Stimulated activated CD4-positive, alpha-beta T cell treated with anti-CD3 and anti-CD28 coated beads, Interleukin-12 subunit alpha, Interleukin-12 subunit beta, amount 100 ng/mL, for 24 hours (primary cell): ENCODE results near the gene PDLIM7.

Experiments
- DNase-seq, 2 experiments: peaks; one replicate each; pipeline ENCODE4 v3.0.0-alpha.2; 2020; ENCODE audit warnings: low read depth in 2 of 2

PDLIM7 gene

DNA sequence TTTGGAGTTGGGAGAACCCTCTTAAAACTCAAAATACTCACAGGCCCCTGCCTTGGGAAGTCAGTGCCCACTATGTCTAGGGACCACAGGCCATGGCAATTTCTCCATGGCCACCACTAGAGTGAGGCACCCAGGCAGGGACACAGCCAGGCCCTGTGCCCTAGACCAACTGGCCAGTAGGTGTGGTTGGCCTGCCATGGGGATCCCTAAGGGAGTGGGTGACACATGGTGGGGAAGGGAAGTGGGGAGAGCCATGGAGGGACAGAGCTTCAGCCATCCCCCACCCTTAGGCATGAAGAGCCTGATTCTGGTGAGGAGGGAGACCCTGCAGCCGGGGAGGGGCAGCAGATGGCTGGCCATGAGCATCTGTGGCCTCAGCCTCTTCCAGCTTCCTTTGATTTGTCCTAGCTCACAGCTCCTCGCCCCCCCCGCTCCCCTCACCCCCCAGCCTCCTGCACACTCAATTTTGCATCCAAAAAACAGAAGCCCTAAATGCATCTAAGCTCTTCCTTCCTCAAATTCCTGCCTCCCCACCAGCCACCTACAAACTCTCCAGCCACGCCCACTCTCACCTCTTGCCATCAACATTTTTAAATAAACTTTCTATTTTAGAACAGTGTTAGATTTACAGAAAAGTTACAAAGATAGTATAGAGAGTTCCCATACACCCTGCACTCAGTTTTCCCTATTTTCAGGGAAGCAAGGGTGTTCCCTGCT, 22.4 kb downstream of the PDLIM7 start:
- DNase-seq: no peak

DNA sequence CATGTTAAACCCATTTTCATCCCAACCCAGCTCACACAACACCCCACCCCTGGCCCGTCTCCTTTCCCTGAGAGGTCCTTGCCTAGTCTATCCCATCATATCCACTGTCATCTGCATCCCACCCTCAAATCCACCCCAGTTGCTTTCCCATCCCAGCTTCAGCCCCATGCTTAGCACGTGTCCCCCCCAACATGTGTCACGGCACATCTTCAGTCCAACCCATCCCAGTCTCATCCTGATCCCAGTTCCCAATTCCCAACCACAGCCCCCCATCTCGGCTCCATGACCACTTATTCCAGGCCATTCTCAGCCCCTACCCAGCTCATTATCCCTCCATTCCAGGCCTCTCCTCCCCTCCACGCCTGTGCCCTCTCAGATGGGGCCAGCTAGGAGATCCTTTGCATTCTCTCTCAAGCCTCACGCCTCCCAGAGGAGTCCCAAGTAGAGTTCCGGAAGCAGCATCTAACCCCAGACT, 23.4 kb downstream of the PDLIM7 start:
- DNase-seq: no peak

DNA sequence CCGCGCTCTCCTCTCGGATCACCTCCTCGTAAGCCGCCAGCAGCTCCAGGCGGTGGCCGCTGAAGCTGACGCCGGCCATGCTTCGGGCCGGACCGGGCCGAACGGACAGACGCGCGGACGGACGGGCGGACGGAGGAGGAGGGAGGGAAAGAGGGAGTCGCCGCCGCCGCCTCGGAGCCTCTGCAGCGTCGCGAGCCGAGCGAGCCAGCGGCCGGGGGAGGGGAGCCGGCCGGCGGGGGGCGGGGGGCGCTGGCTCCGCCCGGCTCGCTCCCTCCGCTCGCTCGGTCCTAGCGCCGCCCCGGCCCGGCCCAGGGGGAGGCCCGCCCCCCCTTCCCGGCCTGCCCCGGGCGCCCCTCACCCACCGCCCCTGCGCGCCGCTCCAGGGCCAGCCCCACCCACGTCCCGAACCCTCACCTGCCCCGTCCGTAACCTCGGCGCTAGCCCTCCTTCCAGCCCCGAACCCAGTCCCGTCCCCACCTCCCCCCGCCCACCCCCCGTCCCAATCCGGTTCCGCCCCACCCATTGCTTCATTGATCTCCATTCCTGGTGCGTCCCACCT, 23.9 kb downstream of the PDLIM7 start, which contains the start of gene DBN1:
Gene DBN1, minus strand, starts transcription at position 192 of the 559 bp plus-strand sequence. Its CDS starts 113 bp downstream, at position 79.
- DNase-seq: no peak

DNA sequence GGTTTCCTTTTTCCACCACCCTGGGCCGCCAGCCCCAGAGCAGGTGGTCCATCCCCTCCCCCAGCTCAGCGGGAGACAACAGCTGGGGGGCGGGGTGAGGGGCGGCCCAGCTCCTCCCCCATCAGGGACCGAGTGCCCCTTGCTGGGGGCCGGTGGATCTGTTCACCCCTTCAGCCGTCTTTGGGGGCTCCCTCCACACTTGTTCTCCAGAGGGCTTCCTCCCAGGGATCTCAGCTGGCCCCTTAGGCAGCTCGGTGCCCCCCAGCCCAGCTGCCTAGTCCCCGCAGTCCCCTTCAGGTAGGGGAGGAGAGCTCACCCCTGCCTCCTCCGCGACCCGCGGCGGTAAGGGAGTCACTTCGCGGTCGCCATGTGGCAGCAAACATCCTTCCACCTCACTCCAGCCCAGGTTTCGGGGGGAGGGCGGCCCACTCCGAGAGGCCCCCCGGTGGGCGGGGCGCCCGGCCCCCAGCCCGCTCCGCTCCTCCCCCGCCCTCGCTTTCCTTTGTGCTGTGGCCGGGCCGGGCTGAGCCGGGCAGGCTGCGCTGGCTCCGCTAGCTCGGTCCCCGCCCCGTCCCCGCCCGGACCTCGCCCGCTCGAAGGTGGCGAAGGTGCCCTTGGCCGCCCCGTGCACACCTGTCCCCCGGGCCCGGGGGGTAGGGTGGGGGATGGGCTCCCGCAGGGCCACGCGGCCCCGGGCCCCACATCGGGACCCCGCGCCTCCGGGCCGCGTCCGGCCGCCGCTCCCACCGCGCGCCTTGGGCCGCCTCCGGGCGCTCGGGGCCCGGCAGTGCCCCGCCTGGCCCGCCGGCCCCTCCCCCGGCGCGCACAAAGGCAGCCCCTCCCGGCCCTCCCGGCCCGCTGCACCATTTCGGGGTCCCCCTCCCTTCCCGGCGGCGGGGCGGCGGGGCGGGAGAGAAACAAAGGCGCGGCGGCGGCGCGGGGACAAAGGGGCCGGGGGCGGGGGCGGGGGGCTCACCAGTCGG, 24.7 kb downstream of the PDLIM7 start:
- peak in 1 of 2 experiments; percentile 42 for DNase-seq

DNA sequence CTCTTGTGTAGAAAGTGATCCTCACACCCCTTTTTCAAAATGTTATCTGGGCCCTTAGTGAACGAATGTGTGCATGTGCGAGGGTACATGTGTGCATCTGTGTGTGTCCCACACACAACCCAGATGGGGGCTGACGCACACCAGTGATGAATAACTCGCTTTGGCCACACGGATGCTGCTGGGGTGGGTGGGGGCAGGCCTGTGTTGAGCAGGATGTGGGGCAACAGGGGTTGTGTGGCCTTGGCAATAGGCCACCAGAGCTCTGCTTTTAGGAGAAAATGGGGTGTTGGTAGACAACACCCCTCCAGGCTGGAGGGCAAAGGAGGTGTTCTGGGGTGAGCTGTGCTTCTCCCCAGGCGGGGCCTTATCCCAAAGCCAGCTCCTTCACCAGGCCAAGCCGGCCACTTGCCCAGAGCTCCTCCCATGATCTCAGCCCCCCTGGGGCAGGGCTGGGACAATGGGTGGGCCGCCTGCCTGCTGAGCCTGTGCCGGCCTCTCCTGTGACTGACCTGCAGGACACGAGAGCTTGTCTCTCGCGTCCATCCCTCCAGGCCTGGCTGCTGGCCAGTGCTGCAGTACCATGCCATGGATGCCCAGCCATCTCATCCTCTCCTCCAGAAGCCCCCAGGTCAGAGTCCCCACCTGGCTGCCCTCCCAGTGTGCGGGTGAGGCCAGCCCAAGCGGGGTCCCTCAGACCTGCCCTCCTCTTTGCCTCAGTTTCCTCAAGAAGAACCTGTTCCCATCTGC, 25.6 kb downstream of the PDLIM7 start:
- DNase-seq: no peak

DNA sequence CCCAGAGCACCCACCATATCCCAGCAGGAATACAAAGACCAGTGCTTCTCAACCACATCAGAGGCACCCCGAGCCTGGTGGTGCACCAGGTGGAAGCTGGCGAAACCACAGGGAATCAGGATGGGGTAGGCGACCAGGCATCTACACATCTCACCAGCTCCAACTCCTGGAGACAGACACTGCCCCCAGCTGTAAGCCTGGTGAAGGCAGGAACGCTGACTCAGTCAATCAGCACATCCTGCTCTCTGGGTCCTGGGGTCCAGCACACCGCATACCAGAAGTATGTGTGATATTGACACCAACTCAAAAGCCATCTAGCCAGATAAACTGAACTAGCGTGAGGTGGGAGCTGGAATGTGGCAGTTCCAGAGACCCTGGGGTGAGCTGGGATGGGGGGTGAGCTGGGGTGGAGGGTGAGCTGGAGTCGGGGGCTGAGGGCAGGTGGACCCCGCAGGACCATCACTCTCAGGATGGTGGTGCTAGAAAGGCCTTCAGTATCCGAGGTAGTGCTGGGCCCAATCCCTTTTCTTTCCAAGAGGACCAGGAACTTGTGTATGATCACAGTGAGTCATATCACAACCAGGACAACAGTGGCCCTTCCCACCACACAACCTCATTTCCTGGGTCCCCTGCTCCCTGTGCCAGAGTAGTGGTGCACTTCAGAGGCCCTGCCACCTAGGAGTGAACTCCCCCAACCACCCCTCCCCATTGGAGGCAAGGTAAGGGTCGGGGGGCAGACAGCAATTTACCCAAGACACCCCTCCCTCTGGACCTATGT, 26.5 kb downstream of the PDLIM7 start:
- no peak for DNase-seq

DNA sequence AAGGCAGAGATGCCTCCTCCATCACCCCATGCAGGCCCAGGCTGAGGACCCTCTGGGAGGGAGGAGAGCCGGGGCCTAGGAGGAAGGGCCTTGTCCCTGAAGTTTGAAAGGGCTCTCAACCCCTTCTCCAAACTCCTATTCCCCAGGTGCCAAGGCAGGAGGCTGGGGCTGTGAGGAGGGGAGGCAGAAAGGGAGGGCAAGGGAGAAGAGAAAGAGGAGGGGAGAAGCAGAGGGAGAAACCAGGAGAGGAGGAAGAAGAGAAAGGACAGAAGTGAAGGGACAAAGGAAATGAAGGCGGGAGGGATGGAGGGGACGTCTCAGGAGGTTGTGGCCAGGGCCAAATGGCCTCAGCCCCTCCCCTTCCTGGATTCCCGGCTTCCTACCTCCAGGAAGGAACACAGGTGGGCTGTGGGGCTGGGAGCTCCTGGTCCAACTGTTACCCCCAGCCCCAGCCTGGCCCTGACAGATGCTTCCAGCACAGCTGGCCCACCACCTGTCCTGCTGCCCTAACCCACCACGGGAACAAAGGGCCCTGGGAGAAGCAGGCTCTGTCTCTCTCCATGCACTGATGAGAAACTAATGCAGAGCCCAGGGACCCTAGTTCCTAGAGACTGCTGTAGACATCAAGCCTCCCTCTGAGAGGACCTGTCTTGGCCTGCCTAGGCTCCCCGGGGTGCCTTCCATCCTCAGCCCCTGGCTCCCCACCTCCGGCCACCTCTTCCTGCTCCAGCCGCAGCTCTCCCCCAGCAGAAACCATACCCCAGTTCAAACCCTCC, 27.5 kb downstream of the PDLIM7 start:
- no peak for DNase-seq

DNA sequence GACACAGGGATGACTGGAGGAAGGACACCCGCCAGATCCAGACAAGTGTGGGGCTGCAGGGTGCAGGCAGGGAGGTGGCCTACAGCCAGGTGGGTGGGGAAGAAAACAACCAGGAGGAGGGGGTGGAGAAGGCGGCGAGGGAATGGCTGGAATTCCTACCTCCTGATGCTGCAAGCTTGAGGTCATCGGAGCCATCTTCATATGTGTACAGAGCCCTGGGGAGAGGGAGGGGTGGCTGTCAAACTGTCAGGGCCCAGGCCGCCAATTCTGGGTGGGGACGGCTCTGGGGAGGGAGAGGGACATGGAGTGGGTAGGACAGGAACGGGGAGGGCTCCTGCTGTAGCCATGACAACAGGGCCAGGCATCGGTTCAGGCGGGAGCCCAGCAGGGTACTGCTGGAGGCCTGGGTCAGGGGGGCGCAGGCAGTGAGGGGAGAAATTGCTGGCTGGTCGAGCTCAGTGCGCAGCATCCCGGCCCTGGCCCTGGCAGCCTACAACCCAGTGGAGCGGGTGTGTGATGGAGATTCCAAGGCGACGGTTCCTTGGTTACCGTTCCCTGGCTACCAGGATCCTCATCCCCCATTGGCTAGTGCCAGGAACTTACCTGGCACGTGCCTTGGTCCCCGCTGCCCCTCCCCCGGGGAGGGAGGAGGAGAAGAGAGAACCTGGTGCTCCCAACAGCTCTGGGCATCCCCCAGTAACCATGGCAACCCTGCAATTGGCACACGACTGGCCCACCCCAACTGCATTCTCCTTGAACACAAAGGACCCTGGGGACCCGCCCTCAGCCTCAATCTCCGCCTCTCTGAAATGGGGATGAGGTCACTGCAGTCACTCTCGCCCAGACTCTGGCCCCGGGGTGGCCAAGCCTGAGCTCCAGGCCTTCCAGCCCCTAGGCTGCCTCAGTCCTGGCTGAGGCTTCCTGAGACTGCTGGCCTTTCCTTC, 28.4 kb downstream of the PDLIM7 start:
- DNase-seq: no peak

DNA sequence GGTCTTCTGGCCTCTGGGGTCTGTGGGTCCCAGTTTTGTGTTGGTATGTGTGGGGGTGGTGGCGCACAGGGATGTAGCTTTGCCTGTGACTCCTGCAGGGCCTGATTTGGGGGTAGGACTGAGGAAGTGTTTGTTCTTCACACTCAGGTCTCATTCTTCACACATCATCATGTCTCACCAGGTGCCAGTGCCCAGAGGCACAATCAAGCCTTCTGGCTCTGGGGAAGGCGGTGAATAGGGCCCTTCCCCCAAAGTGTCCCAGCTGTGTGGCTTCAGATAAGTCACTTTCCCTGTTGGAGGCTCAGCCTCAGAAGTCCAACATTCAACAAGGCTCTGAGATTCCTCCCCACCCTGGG, 29.1 kb downstream of the PDLIM7 start:
- DNase-seq: no peak

DNA sequence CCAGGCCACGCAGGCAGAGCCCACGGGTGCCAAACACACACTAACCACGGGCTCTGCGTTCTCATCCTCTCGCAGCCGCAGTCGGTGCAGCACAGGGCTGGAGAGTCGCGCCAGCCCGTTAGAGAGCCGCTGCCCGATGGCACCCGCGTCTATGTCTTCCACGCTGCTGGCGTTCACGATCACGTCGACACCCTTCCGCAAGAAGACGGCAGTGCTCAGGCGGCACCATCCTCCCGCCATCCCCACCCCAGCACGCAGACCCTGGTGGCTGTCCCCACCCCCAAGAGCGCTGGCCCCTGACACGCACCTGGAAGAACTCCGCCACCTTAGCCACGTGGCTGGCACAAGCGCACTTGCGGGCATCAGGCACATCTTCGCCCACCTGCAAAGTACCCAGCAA, 30.0 kb downstream of the PDLIM7 start:
- DNase-seq: no peak

DNA sequence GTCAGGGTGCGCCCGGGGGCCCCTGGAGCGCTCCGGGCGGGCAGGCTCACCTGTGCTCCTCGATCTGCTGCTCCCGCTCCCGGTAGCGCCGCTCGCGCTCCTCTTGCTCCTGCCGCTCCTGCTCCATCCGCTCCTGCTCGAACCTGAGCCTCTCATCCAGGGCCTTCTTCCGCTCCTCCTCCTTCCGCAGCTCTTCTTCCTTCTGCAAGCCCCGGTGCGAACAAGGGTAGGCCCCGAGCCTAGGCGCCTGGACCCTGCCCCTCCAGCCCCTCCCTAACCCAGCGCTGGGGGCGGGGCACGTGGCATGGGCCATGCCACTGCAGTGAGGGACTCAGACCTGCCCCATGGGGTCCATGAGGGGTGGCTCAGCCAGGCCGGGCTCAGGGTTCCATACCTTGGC, 30.5 kb downstream of the PDLIM7 start:
- DNase-seq: no peak

DNA sequence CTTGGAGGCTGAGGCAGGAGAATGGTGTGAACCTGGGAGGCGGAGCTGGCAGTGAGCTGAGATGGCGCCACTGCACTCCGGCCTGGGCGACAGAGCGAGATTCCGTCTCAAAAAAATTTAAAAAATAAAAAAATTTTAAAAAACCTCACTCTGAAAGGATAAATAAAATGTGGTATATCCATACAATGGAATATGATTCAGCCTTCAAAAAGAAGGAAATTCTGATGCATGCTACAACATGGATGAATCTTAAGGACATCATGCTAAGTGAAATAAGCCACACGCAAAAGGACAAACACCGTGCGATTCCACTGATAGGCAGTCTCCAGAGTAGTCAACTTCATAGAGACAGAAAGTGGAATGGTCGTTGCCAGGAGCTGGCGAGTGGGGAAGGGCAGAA, 32.4 kb downstream of the PDLIM7 start:
- no peak for DNase-seq

DNA sequence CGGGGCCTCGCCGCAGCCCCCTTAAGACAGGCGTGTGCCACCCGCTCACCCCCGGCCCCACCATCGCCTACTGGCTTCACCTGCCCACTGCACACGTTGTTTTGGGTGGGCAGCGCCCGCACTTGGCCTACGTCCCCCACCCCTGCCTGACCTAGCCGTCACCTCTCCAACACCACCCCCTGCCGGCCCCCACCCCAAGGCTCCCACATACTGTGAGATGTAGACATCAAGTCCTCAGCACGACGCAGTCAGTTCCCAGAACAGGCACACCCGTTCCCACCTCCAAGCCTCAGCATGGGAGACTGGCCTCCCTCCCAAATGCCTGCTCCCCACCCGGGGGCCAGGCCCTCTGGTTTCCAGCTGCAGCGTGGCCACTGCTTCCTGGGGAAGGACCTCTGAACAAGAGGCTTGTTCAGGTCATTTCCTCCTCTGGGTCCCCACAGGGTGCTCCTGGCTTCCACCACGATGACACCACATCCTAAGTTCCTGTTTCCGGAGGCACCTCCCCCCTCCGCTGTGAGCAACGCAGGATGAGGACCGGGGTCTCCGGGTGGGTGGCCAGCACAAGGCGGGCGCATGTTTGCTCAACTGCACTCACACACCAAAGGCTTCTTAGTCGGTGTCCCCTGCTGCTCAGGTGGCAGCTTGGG, 35.3 kb downstream of the PDLIM7 start:
- no peak for DNase-seq

DNA sequence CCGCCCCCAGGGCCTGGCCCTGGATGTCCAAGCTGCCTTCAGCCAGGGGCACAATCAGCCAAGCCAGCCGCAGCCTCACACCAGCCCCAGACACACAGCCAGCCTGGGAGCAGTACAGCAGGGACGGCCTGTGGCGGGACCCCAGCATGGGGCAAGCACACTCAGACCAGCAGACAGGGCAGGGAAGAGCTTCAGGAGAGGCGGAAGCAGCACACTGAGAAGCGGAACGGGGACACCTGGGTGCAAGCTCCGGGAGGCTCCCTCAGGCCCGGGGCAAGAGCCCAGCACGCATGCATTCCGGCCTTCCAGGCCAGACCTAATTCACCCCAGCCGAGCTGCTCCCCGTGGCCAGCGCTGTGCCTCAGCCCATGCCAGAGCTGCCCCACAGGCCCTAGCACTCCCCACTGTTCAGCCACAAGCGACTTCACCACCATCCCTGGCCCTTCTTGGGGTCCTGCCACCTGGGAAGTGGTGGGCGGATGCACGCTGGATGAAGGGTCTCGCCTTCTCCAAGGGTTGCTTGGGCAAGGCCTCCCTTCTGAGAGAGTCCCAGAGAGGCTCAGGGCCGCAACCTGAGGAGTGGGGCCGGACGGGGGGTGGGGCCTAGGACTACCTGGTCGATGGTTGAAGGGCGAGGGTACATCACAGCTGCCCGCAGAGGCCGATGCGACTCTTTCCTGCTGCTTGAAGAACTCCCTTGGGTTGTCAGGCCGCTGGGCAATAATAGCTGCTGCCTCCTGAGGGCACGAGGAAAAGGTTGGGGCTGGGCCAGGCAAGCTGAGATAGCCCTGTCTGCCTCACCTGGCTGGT, 37.4 kb downstream of the PDLIM7 start:
- DNase-seq: no peak

DNA sequence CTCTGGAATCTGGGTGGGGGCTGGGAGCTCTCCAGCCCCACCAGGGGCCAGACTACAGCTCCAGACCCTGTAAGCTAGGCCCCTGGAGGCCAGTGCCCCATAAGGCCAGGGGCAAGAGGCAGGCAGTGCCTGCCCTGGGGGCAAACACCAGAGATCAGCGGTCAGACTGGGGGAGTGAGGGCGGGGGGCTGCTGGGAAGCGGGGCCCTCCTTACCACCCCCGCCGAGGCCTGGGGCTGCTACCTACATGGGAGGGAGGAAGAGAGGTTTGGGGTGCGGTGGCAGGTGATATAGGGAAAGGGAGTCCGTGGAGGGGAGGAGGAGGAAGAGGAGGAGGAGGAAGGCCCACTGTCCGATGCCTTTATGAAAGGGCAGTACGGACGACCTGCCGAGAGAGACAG, 38.0 kb downstream of the PDLIM7 start:
- no peak for DNase-seq

DNA sequence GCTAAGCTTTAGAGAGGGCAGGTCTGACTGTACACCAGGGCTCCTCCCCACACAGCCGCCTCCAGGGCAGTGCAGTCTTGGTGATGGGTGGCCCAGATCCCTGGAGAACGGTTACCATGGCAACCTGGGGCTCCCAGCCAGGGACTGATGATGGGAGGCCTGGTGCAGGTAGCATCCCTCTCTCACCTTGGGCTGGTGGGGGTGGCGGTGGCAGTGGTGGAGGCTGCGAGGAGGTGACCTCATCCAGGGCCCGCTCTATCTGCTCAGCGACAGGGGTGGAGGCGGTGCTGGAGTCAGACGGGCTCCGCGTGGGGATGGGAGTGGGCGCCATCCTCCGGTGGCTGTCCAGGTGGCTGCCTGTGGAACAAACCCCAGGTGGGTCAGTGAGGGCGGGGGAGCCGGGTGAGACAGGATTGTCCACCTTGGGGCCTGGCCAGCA, 38.5 kb downstream of the PDLIM7 start:
- DNase-seq: no peak

DNA sequence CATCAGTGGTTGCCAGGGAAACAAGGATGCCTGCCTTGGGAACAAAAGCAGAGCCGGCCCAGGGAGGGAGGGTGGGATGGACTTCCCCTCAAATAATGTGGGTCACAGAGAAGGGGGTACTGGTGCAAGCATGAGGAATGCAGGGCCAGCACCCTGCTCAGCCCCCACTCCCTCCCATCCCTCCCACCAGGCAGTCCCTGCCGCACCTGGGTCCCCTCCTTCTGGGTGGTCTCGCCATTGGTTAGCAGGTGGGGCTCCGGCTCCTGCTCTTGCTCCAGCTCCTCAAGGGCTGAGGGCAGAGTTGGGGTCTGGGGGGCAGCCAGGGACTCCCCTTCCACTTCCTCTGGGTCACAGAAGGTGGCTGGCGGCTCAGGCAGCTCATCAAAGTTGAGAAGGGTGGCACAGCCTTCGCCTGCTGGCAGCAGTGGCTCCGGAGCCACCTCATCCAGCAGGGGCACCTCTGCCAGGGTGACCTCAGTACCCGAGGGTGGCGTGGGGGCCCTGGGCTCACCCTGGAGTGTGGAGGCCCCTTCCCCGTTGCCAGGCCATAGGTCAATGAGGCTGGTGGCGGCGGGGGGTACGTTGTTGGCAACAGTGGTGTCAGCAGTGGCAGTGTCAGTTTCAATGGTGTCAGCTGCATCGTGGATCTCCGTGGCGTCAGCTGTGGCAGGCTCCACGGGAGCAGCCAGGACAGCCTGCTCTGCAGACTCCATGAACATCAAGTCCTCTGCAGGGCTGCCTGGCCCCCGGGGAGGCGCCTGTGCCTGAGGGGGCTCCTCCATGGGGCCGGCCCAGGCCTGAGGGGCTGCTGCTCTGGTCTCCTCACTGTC, 39.3 kb downstream of the PDLIM7 start:
- DNase-seq: no peak
